HL-60 (cell line): ENCODE data around the gene SLC35F3.

Experiments used
- CTCF ChIP-seq: IDR thresholded peaks from one replicate; pipeline ENCODE4 v1.5.1; 2011; ENCODE audit warnings: low read length, control low read depth, inconsistent platforms; ENCODE audit not compliant: insufficient read depth
- POLR2AphosphoS5 ChIP-seq: IDR thresholded peaks from 2 replicates; pipeline ENCODE4 v1.6.1; 2012; ENCODE audit warnings: low read depth
- REST ChIP-seq: IDR thresholded peaks from 2 replicates; pipeline ENCODE4 v1.6.1; 2012; ENCODE audit warnings: low read depth; ENCODE audit not compliant: insufficient replicate concordance
- SPI1 ChIP-seq: IDR thresholded peaks from 2 replicates; pipeline ENCODE4 v1.6.1; 2012; ENCODE audit warnings: low read depth, mild to moderate bottlenecking, borderline replicate concordance

- TF ChIP-seq CTCF (no peak), REST (no peak), POLR2AphosphoS5 (no peak), SPI1 (no peak)
These were observed 417.6 kb downstream of the SLC35F3 start for GRCh38 chr1:234322097-234322496.
